ENCODE results near the gene RCN1.
"Not testable (repeated sequence)": the region's sequence is repeated elsewhere in the genome, so short reads cannot be mapped to it uniquely, and the experiment has no call there.

RCN1 gene

GRCh38 chr11:32118025-32118974 is 27.4 kb downstream of the RCN1 start:
- TF ChIP-seq CTCF (IDR thresholded peaks at IDR 0.05; ENCODE audit: borderline replicate concordance, insufficient read depth, low read depth, low read length) = no peak

GRCh38 chr11:32119139-32119538 is 28.3 kb downstream of the RCN1 start:
- H3K4me3 ChIP-seq (ENCODE audit: low read depth, low read length) = not testable (repeated sequence)

More at GRCh38 chr11:32118025-32118974, 27.4 kb downstream of the RCN1 start:
- H3K4me3 ChIP-seq (ENCODE audit: low read depth, low read length) = no peak overlapping the region

- no peak overlapping the region for H3K4me3 ChIP-seq (ENCODE audit: low read depth, low read length)
- TF ChIP-seq CTCF (IDR thresholded peaks at IDR 0.05; ENCODE audit: borderline replicate concordance, insufficient read depth, low read depth, low read length) = no peak
Observed at GRCh38 chr11:32121012-32121411, 30.1 kb downstream of the RCN1 start.

- no peak for TF ChIP-seq CTCF (IDR thresholded peaks at IDR 0.05; ENCODE audit: borderline replicate concordance, insufficient read depth, low read depth, low read length)
- no peak overlapping the region for H3K4me3 ChIP-seq (ENCODE audit: low read depth, low read length)
Observed at GRCh38 chr11:32122200-32122599, 31.3 kb downstream of the RCN1 start.

GRCh38 chr11:32131321-32131720 is 40.4 kb downstream of the RCN1 start:
- H3K4me3 ChIP-seq (ENCODE audit: low read depth, low read length) = no peak overlapping the region
- no peak for TF ChIP-seq CTCF (IDR thresholded peaks at IDR 0.05; ENCODE audit: borderline replicate concordance, insufficient read depth, low read depth, low read length)

- TF ChIP-seq CTCF (IDR thresholded peaks at IDR 0.05; ENCODE audit: borderline replicate concordance, insufficient read depth, low read depth, low read length) = no peak
Observed at GRCh38 chr11:32136657-32137056, 45.8 kb downstream of the RCN1 start.

GRCh38 chr11:32137263-32137662 is 46.4 kb downstream of the RCN1 start:
- no peak for TF ChIP-seq CTCF (IDR thresholded peaks at IDR 0.05; ENCODE audit: borderline replicate concordance, insufficient read depth, low read depth, low read length)
- no peak overlapping the region for H3K4me3 ChIP-seq (ENCODE audit: low read depth, low read length)

More at GRCh38 chr11:32136657-32137056, 45.8 kb downstream of the RCN1 start:
- H3K4me3 ChIP-seq (ENCODE audit: low read depth, low read length) = no peak overlapping the region
